ENCODE data around the gene MGST3.

Gene MGST3

DNA sequence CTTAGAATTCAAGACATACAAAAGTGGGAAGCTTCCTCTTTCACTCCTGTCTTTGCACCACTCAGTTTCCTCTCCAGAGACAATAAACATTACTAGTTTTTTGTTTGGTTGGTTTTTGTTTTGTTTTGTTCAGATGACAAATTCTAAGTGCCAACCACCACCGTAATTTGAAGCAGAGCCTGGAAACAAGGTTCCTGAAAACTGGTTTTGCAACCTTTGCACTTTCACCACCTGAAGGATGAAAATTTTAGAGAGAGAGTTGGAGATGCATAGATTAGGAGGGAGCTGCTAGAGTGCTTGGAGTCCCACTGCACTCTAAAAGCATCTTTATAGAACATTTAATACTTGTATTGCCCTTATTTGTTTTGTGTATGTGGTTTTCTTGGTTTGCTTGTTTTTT, 20.2 kb upstream of the MGST3 start:
- peak in 1 of 2 experiments; percentile 71 for DNase-seq (ENCODE audit: low read depth in 1 of 2, low spot score in 1 of 2)
- in situ Hi-C loops (cut with HindIII; ENCODE audit: low pct_unique_long_range_greater_than_20kb, low sequenced_read_pairs) = no loop called here
- no peak for TF ChIP-seq JUND (IDR thresholded peaks at IDR 0.05; ENCODE audit: low read depth)

- no peak for TF ChIP-seq JUND (IDR thresholded peaks at IDR 0.05; ENCODE audit: low read depth)
- DNase-seq (ENCODE audit: low read depth in 1 of 2, low spot score in 1 of 2) = no peak
- in situ Hi-C loops (cut with HindIII; ENCODE audit: low pct_unique_long_range_greater_than_20kb, low sequenced_read_pairs) = no loop called here
Measured at GRCh38 chr1:165612062-165612461, 19.0 kb upstream of the MGST3 start.

DNA sequence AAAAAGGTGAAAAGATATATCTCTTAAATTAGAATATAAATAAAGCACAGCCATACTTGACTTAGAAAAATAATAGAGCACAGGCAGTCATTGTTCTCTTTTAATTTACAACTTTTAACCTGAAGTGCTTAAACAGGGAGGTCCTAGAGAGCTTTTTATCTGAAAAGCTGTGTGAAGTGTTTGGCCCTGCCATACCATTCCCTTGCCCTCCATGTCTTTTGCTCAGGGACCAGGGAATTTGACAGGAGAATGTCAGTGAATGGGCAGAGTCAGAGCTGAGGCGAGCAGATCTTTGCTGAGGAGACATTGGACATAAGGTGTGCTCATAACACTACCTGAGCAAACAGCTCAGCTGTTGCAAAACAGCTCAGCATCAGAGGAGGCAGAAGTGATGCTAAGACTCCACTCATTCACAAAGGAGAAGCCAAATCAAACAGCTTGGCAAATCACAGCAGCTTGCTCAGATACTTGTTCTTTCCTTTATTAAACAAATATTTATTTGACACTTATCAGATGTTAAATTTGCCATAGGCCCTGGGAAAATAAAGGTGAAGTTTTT, 14.9 kb upstream of the MGST3 start:
- in situ Hi-C loops (cut with HindIII; ENCODE audit: low pct_unique_long_range_greater_than_20kb, low sequenced_read_pairs) = no loop called here

DNA sequence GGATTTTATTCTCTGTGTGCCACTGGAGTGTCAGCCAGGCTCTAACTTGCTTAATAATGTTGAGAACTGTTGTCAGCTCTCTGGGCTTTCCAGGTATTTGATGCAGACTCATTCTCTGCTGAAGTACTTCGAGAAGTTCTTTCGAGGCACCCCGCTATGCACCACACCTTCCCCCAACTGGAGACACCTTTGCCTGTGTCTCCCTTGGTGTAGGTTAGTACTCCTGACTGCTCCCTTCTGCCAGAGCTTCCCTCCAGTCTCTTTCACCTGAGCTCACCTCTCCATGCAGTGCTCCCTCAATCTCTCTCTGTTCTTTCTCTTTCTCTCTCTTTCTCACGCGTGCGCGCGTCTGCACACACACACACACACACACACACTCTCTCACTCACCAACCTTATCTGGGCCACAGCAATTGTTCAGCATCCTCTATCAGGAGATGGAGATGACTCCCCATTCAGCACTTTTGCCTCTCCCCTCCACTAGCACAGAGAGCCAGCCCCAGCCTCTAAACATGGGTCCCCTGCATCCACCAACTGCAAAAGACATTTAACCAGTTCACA, 14.0 kb upstream of the MGST3 start:
- in situ Hi-C loops (cut with HindIII; ENCODE audit: low pct_unique_long_range_greater_than_20kb, low sequenced_read_pairs) = no loop called here
- TF ChIP-seq JUND (IDR thresholded peaks at IDR 0.05; ENCODE audit: low read depth) = no peak
- DNase-seq (ENCODE audit: low read depth in 1 of 2, low spot score in 1 of 2) = no peak

More for the DNA sequence above, 14.9 kb upstream of the MGST3 start:
- no peak for TF ChIP-seq JUND (IDR thresholded peaks at IDR 0.05; ENCODE audit: low read depth)
- DNase-seq (ENCODE audit: low read depth in 1 of 2, low spot score in 1 of 2) = peak in 1 of 2 experiments; percentile 59

DNA sequence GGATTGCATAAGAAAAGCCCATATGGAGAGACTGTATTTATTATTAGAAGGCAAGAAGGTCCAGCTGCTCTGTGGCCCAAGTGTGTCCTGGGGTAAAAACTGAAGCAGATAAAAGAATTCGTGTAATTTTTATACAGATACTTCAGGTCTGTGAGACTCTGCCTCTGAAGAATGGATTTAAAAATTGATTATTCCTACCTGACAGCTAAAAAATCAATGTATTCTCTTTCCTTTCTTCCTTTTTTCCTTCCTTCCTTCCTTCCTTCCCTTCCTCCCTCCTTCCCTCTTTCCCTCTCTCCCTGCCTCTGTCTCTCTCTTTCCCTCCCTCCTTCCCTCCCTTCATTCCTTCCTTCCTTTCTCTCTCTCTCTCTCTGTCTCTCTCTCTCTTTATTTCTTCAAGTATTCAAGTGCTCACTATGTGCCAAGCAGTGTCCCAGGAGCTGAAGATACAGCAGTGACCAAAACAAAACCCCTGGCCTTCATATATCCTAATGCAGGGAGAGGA, 11.3 kb upstream of the MGST3 start:
- in situ Hi-C loops (cut with HindIII; ENCODE audit: low pct_unique_long_range_greater_than_20kb, low sequenced_read_pairs) = no loop called here
- no peak for DNase-seq (ENCODE audit: low read depth in 1 of 2, low spot score in 1 of 2)
- no peak for TF ChIP-seq JUND (IDR thresholded peaks at IDR 0.05; ENCODE audit: low read depth)

DNA sequence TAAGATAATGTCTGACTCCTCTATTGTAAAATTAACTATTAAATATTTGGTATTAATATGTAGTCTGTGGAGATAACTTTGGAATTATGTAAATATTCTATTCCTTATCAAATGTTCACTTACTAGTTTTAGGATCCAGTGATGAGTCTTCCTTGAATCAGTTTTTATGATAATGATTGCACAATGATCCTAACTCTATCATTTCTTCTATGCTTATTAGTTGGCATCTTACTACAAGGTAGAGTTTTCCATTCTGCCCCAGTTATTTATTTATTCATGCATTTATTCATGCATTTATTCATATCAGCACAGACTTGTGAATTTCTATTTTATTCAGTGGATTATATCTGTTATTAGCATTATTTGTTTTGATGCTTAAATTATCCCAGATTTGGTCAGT, 7.4 kb upstream of the MGST3 start:
- no peak for DNase-seq (ENCODE audit: low read depth in 1 of 2, low spot score in 1 of 2)
- in situ Hi-C loops (cut with HindIII; ENCODE audit: low pct_unique_long_range_greater_than_20kb, low sequenced_read_pairs) = no loop called here
- no peak for TF ChIP-seq JUND (IDR thresholded peaks at IDR 0.05; ENCODE audit: low read depth)

DNA sequence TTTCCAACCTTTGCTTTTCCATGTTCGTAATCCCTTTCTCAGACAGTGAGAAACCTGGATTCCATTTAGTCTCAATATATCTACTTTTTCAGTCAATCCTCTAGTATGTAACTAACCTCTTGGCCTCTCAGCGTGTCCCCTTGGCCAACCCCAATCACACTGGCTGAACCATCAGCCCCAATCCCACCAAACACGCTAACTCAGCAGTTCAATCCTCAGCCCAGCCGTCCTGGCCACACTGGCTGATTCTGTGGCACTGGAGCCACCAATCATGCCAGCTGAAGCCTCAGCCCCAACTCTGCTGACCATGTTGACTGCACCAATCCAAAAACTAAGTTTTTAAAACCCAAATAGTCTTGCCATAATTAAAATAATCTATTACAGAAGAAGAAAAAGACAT, 6.6 kb upstream of the MGST3 start:
- in situ Hi-C loops (cut with HindIII; ENCODE audit: low pct_unique_long_range_greater_than_20kb, low sequenced_read_pairs) = no loop called here
- no peak for TF ChIP-seq JUND (IDR thresholded peaks at IDR 0.05; ENCODE audit: low read depth)
- no peak for DNase-seq (ENCODE audit: low read depth in 1 of 2, low spot score in 1 of 2)

- in situ Hi-C loops (cut with HindIII; ENCODE audit: low pct_unique_long_range_greater_than_20kb, low sequenced_read_pairs) = no loop called here
Measured at GRCh38 chr1:165628147-165628822, 2.7 kb upstream of the MGST3 start.

GRCh38 chr1:165629151-165629550, 1.9 kb upstream of the MGST3 start:
- TF ChIP-seq JUND (IDR thresholded peaks at IDR 0.05; ENCODE audit: low read depth) = no peak
- no peak for DNase-seq (ENCODE audit: low read depth in 1 of 2, low spot score in 1 of 2)
- in situ Hi-C loops (cut with HindIII; ENCODE audit: low pct_unique_long_range_greater_than_20kb, low sequenced_read_pairs) = no loop called here

More at GRCh38 chr1:165628147-165628822, 2.7 kb upstream of the MGST3 start:
- TF ChIP-seq JUND (IDR thresholded peaks at IDR 0.05; ENCODE audit: low read depth) = no peak
- DNase-seq (ENCODE audit: low read depth in 1 of 2, low spot score in 1 of 2) = no peak

- TF ChIP-seq JUND (IDR thresholded peaks at IDR 0.05; ENCODE audit: low read depth) = no peak
- DNase-seq (ENCODE audit: low read depth in 1 of 2, low spot score in 1 of 2) = no peak
- in situ Hi-C loops (cut with HindIII; ENCODE audit: low pct_unique_long_range_greater_than_20kb, low sequenced_read_pairs) = no loop called here
Measured at GRCh38 chr1:165629848-165630628, 996 bp upstream of the MGST3 start.

GRCh38 chr1:165631342-165632151, 513 bp downstream of the MGST3 start:
- peak; percentile 30 to 60 for DNase-seq (ENCODE audit: low read depth in 1 of 2, low spot score in 1 of 2)
- no peak for TF ChIP-seq JUND (IDR thresholded peaks at IDR 0.05; ENCODE audit: low read depth)
- in situ Hi-C loops (cut with HindIII; ENCODE audit: low pct_unique_long_range_greater_than_20kb, low sequenced_read_pairs) = no loop called here

DNA sequence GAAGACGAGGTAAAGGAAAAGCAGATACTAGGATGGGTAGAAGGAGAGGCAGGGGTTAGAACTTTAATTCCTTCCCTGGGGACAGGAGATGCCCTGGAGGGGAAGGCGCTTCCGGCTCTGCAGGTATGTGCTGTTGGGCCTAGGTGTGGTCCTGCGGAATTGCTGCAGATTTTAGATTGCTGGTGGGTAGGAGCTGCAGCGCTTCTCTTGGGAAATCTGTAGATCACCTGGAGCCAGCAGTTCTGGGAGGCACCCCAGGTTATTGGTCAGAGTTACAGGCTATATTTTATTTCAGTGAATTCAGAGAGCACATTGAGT, 1.1 kb downstream of the MGST3 start:
- no peak for TF ChIP-seq JUND (IDR thresholded peaks at IDR 0.05; ENCODE audit: low read depth)
- peak in 1 of 2 experiments; percentile 54 for DNase-seq (ENCODE audit: low read depth in 1 of 2, low spot score in 1 of 2)
- in situ Hi-C loops (cut with HindIII; ENCODE audit: low pct_unique_long_range_greater_than_20kb, low sequenced_read_pairs) = no loop called here

Data from T47D (cell line).